Measurements from ENCODE around the gene TMC5.

TMC5 gene

DNA sequence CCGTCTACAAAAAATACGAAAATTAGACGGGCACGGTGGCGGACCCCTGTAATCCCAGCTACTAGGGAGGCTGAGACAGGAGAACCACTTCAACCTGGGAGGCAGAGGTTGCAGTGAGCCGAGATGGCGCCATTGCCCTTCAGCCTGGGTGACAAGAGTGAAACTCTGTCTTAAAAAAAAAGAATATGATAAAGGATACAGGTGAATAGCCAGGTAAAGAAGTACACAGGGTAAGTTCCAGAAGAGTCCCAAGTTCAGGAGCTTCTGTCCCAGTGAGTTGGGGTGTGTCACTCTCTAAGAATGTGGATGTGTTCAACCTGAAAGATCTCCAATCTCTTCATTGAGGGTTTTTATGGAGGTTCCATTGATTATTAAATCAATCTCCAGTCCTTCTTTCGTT is 6.8 kb downstream of the TMC5 start:
- DNase-seq (ENCODE audit: low read depth), result no peak
- TF ChIP-seq, protein P1, sequence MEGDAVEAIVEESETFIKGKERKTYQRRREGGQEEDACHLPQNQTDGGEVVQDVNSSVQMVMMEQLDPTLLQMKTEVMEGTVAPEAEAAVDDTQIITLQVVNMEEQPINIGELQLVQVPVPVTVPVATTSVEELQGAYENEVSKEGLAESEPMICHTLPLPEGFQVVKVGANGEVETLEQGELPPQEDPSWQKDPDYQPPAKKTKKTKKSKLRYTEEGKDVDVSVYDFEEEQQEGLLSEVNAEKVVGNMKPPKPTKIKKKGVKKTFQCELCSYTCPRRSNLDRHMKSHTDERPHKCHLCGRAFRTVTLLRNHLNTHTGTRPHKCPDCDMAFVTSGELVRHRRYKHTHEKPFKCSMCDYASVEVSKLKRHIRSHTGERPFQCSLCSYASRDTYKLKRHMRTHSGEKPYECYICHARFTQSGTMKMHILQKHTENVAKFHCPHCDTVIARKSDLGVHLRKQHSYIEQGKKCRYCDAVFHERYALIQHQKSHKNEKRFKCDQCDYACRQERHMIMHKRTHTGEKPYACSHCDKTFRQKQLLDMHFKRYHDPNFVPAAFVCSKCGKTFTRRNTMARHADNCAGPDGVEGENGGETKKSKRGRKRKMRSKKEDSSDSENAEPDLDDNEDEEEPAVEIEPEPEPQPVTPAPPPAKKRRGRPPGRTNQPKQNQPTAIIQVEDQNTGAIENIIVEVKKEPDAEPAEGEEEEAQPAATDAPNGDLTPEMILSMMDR (IDR thresholded peaks at IDR 0.05; ENCODE audit: control insufficient read depth, extremely low read depth, insufficient read depth), result no peak

DNA sequence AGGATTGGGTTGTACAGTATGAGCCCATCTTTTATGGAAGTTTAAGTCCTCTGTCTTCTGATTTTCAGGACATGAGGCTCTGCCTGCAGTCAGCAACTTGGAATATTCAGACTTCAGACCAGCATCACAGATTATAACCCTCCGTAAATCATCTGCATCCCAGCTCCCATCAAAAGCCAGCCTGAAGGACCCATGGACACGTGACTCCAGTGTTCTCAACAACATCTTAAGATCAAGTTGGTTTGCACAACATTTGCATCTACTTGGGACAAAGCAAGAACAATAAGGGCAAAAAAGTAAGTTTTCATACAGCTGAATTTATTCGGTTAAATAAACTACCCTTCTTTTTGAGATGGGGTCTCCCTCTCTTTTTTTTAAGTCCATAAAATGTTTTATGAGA is 12.7 kb downstream of the TMC5 start:
- DNase-seq (ENCODE audit: low read depth), result no peak
- no peak overlapping the region for H3K4me3 ChIP-seq (ENCODE audit: low read depth, low read length)
- TF ChIP-seq, protein P1 (IDR thresholded peaks at IDR 0.05; ENCODE audit: control insufficient read depth, extremely low read depth, insufficient read depth), result no peak

More for the DNA sequence above, 6.8 kb downstream of the TMC5 start:
- H3K4me3 ChIP-seq (ENCODE audit: low read depth, low read length), result no peak overlapping the region

DNA sequence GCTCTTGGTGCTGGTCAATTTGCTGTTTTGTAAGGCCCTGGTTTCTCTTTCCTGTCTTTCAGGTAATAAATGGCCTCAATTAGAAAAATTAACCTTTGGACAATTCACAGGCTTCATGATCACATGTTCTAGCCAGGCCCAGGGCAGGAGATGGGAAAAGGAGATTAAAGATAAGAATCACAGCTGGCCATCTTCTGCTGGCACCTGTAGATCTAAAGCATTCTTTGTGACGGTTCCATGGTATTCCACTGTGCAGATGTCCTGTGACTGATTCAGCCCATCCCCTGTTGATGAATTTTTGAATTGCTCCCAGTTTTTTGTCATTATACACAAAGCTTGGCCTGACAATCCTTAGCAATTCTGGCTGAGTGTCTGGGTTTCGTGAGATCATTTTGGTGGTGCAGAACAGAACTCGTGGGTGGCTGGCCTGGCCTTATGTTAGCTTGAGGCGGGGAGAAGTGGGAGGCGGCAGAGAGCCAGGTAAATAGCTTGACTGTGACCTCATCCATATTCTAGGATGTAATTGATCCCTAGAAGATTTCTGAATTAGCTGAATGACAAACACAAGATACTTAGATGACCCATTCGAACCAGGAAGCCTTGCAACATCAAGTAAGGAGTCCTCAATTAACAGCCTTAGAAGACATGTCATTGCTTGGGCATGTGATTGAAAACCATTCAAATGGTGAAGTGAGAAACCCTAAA is 14.1 kb downstream of the TMC5 start:
- DNase-seq (ENCODE audit: low read depth), result no peak
- no peak overlapping the region for H3K4me3 ChIP-seq (ENCODE audit: low read depth, low read length)

DNA sequence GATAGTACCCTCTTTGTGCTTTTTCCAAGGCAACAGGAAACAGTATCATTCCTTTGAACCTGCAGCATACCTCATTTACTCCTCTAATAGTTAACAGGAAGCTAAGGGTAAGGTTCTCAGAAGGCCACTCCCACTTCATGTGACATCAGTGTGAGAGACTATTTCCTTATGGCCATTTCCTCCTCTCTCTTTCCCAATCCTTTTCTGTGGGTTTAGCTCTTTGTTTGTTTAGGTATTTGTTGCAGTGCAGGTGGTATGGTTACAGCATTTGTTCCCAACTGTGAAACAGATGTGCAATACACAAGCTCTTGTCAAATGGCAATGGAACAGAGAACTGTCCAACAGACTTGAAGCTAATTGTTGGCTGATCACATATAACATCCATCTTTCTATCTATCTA is 14.7 kb downstream of the TMC5 start:
- TF ChIP-seq, protein P1 (IDR thresholded peaks at IDR 0.05; ENCODE audit: control insufficient read depth, extremely low read depth, insufficient read depth), result no peak
- DNase-seq (ENCODE audit: low read depth), result peak; percentile 70

More for the DNA sequence above, 14.1 kb downstream of the TMC5 start:
- TF ChIP-seq, protein P1 (IDR thresholded peaks at IDR 0.05; ENCODE audit: control insufficient read depth, extremely low read depth, insufficient read depth), result no peak

DNA sequence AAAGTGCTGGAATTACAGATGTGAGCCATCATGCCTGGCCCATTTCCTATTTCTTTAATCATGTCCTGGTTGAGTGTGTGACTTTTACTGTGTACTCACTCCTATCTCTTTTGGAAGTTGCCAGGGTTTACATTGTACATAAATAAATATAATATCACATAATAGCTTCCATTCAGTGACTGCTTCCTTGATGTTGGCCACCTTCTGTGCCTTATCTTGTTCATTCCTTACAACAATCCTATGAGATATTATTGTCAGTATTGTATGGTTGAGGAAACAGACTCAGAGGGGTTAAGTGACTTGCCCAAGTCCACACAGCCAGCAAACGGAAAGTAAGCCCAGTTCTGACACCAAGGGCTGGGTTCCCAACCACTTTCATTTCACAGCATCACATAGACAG is 16.9 kb downstream of the TMC5 start:
- peak; percentile 71 for DNase-seq (ENCODE audit: low read depth)
- no peak overlapping the region for H3K4me3 ChIP-seq (ENCODE audit: low read depth, low read length)
- TF ChIP-seq, protein P1 (IDR thresholded peaks at IDR 0.05; ENCODE audit: control insufficient read depth, extremely low read depth, insufficient read depth), result no peak

More for the DNA sequence above, 14.7 kb downstream of the TMC5 start:
- no peak overlapping the region for H3K4me3 ChIP-seq (ENCODE audit: low read depth, low read length)

DNA sequence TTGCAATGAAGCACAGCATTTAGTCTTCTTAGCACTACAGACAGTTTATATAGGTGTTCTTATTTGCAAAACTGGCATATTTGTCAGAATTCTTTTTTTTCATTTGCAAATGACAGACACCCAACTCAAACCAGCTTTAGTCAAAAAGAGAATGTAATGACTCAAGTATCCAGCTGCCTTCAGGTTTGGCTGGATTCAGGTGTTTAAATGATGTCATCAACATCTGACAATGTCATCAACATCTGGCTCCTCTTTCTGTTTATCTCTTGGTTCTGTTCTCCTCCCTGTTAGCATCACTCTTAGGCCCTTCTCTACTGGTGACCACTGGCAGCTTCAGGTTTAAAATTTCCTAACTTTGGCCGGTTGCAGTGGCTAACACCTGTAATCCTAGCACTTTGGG is 18.9 kb downstream of the TMC5 start:
- TF ChIP-seq, protein P1 (IDR thresholded peaks at IDR 0.05; ENCODE audit: control insufficient read depth, extremely low read depth, insufficient read depth), result no peak
- no peak for DNase-seq (ENCODE audit: low read depth)
- no peak overlapping the region for H3K4me3 ChIP-seq (ENCODE audit: low read depth, low read length)

DNA sequence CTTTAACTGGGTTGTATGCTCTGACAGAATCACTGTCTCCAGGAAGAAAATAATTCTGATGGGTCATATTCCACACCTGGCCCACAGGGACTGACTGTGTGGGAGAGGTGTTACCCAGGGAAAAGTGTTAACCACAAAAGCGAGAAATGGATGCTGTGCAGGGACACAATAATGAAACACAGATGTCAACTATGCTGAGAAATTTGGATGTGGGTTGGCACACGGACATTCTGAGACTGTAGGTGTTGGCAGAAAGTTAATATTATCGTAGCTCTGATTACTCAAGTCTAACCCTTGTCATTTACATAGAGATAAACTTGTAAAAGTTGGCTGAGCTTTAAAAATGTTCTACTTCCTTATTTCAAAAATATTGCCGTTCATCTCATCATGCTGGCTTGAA is 19.6 kb downstream of the TMC5 start:
- TF ChIP-seq, protein P1 (IDR thresholded peaks at IDR 0.05; ENCODE audit: control insufficient read depth, extremely low read depth, insufficient read depth), result no peak
- H3K4me3 ChIP-seq (ENCODE audit: low read depth, low read length), result no peak overlapping the region
- no peak for DNase-seq (ENCODE audit: low read depth)
